PC-3 (cell line): ENCODE results near the gene GYG1.

Experiments used
- EZH2 ChIP-seq: fragments of 300-600 bp; sonication (generic); IDR thresholded peaks from one replicate; pipeline ENCODE4 v1.6.1; 2017; ENCODE audit warnings: antibody characterized with exemption, mild to moderate bottlenecking, low read length; ENCODE audit not compliant: unreplicated experiment
- TF ChIP-seq, protein P1 (sequence below): fragments of 300-600 bp; sonication (generic); conservative IDR thresholded peaks from 2 replicates; pipeline ENCODE4 v1.5.1; 2017; ENCODE audit warnings: antibody characterized with exemption, low read depth, mild to moderate bottlenecking, low read length

DNA sequence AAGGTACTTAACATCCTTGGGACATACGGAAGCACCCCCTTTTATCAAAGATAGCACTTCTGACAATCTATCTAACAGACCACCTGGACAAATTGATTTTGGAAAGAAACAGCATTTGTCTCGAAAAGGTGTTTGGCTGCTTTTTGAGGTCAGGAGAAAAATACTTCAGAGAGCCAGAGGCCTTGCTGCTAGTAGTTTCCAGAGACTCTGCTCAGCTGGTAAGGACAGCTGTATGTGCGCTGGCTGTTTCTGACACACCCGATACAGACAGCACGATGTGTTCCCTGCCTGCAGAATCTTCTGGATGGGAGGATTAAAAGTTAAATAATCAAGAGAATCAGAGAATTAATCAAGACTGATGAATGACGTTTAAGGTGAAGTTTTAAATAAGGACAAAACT lies 15.6 kb upstream of the GYG1 start:
- TF ChIP-seq, protein P1, sequence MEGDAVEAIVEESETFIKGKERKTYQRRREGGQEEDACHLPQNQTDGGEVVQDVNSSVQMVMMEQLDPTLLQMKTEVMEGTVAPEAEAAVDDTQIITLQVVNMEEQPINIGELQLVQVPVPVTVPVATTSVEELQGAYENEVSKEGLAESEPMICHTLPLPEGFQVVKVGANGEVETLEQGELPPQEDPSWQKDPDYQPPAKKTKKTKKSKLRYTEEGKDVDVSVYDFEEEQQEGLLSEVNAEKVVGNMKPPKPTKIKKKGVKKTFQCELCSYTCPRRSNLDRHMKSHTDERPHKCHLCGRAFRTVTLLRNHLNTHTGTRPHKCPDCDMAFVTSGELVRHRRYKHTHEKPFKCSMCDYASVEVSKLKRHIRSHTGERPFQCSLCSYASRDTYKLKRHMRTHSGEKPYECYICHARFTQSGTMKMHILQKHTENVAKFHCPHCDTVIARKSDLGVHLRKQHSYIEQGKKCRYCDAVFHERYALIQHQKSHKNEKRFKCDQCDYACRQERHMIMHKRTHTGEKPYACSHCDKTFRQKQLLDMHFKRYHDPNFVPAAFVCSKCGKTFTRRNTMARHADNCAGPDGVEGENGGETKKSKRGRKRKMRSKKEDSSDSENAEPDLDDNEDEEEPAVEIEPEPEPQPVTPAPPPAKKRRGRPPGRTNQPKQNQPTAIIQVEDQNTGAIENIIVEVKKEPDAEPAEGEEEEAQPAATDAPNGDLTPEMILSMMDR, result no peak
- TF ChIP-seq EZH2, result no peak
